GM19023 (cell line): Measurements from ENCODE around the gene CPT2.

Experiments
- ATAC-seq: cut with Tn5 transposase; IDR thresholded peaks from one replicate; pipeline ENCODE4 v1.9.1; 2021; ENCODE audit warnings: mild to moderate bottlenecking, moderate library complexity; ENCODE audit not compliant: unreplicated experiment

CPT2 gene

GRCh38 chr1:53196485-53197290, at the start of gene CPT2:
Gene CPT2 (plus strand): TSS chr1:53196824. CDS start chr1:53196944, 120 bp downstream.
- peak; percentile 99 for ATAC-seq

GRCh38 chr1:53147174-53147573, 49.5 kb upstream of the CPT2 start:
- no peak for ATAC-seq

GRCh38 chr1:53148123-53148522, 48.5 kb upstream of the CPT2 start:
- no peak for ATAC-seq

GRCh38 chr1:53153752-53154151, 42.9 kb upstream of the CPT2 start:
- ATAC-seq, result no peak

- no peak for ATAC-seq
These were observed 41.7 kb upstream of the CPT2 start for GRCh38 chr1:53154859-53155438.

GRCh38 chr1:53155534-53155933, 41.1 kb upstream of the CPT2 start:
- ATAC-seq, result no peak

- no peak for ATAC-seq
These were observed 40.7 kb upstream of the CPT2 start for GRCh38 chr1:53155945-53156344.

- no peak for ATAC-seq
These were observed 39.8 kb upstream of the CPT2 start for GRCh38 chr1:53156783-53157182.

GRCh38 chr1:53158900-53159299, 37.7 kb upstream of the CPT2 start:
- ATAC-seq, result no peak

- ATAC-seq, result no peak
These were observed 35.7 kb upstream of the CPT2 start for GRCh38 chr1:53160924-53161378.

- ATAC-seq, result no peak
These were observed 34.0 kb upstream of the CPT2 start for GRCh38 chr1:53162621-53163020.

GRCh38 chr1:53163291-53163768, 33.3 kb upstream of the CPT2 start:
- ATAC-seq, result no peak

- ATAC-seq, result no peak
These were observed 31.1 kb upstream of the CPT2 start for GRCh38 chr1:53165408-53165961.

- no peak for ATAC-seq
These were observed 30.3 kb upstream of the CPT2 start for GRCh38 chr1:53166366-53166765.

GRCh38 chr1:53166912-53167311, 29.7 kb upstream of the CPT2 start:
- ATAC-seq, result no peak

- ATAC-seq, result no peak
These were observed 24.0 kb upstream of the CPT2 start for GRCh38 chr1:53172426-53173128.

GRCh38 chr1:53174971-53175913, 21.4 kb upstream of the CPT2 start:
- no peak for ATAC-seq

- no peak for ATAC-seq
These were observed 20.0 kb upstream of the CPT2 start for GRCh38 chr1:53176452-53177208.

GRCh38 chr1:53180226-53180625, 16.4 kb upstream of the CPT2 start:
- no peak for ATAC-seq

- ATAC-seq, result no peak
These were observed 15.7 kb upstream of the CPT2 start for GRCh38 chr1:53180951-53181350.
